Activated CD4-positive, alpha-beta T cell treated with anti-CD3 and anti-CD28 coated beads for 24 hours (primary cell): Measurements from ENCODE around the gene BIRC7.
A peak's percentile ranks its signal among the peaks of the same experiment; 100 is the strongest.
"Not testable (repeated sequence)": the region's sequence is repeated elsewhere in the genome, so short reads cannot be mapped to it uniquely, and the experiment has no call there.

ENCODE experiments used
- DNase-seq, 2 donors: peaks; one replicate each; pipeline ENCODE4 v3.0.0-alpha.2; 2020; ENCODE audit warnings: low read depth in 2 of 2

Gene BIRC7

DNA sequence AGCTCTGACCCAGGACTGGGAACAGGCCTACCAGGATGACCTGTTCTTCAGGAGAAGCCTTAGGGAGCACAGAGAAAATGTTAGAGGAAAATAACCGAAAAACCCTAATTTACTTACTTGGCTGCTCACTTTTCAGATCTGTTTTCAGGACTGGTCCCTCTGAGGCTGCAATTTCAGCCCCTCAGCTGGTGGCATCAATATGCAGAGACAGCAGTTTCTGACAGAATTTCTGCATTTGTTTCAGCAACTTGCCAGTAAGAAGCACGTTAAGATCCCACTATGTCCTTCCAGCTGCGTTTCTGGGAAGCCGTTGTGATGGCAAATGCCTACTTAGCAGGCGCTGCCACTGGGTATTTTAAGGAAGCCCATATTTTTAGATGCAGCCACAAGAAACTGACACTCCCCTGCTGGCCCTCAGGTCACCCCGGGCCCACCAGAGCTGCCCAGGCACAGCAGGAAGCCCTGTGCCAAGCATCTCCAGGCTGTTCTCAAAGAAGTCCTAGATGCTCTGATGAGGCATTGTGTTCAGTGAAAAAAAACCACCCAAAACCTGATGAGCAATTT is 27.3 kb upstream of the BIRC7 start:
- no peak for DNase-seq

DNA sequence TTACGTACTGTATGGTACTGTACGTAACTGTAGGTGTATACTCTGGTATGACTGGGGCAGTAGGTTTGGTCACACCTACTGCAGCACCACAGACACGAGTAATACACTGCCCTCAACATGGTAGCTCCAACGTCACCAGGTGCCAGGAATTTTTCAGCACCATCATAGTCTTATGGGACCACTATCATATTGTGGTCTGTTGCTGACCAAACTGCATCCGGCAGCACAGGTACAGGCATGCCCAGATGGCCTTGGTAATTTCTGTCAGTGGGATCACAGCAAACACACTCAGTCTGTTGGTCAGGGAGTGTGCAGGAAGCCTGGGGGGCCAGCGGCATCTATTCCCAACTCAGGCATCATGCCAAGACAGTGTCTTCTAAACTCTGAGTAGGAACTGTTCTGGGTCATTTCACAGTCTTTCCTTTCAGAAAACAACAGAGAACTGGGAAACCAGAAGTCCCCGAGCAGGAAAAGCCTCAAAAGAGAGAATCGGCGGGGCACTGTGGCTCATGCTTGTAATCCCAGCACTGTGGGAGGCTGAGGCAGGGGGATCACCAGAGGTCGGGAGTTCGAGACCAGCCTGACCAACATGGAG is 25.6 kb upstream of the BIRC7 start:
- DNase-seq: no peak

DNA sequence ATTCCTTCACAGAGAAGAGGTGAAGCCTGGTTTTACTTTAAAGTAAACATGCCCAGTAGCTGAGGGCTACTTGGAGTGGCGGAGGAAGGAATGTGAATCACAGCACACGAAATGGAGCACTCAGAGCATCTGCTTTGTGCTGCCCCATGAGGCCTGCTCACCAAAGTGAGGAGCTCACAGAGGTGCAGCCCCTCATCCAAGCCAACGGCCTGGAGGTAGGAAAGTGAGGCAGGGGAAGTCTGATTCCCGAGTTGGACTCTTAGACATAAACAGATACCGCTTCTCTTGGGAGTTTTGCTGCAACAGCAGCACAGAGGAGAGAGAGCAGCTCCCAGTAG is 23.3 kb upstream of the BIRC7 start:
- no peak for DNase-seq

DNA sequence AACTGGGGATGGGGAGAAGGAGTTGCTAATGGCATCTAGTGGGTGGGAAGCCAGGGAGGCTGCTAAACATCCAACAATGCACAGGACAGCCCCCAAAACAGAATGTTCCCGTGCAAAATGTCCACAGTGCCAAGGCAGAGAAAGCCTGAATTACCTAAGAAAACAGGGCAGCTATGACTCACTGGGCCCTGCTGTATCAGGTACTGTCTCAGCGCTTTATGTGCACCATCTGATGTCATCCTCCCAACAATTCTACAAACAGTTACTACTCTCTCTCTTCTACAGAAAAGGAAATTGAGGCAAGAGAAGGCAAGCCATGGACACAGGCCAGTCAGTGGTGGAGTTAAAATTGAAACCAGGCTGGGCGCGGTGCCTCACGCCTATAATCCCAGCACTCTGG is 22.9 kb upstream of the BIRC7 start:
- no peak for DNase-seq

DNA sequence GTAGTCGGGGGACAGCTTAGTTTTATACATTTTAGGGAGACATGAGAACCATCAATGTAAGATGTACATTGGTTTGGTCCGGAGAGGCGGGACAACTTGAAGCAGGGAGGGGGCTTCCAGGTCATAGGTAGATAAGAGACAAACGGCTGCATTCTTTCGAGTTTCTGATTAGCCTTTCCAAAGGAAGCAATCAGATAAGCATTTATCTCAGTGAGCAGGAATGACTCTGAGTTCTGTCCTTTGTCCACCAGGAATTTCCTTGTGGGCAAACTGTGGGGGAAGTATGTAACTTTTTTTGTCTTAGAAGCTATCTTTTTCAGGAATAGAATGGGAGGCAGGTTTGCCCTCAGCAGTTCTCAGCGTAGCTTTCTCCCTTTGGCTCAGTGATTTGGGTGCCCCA is 21.2 kb upstream of the BIRC7 start:
- no peak for DNase-seq

DNA sequence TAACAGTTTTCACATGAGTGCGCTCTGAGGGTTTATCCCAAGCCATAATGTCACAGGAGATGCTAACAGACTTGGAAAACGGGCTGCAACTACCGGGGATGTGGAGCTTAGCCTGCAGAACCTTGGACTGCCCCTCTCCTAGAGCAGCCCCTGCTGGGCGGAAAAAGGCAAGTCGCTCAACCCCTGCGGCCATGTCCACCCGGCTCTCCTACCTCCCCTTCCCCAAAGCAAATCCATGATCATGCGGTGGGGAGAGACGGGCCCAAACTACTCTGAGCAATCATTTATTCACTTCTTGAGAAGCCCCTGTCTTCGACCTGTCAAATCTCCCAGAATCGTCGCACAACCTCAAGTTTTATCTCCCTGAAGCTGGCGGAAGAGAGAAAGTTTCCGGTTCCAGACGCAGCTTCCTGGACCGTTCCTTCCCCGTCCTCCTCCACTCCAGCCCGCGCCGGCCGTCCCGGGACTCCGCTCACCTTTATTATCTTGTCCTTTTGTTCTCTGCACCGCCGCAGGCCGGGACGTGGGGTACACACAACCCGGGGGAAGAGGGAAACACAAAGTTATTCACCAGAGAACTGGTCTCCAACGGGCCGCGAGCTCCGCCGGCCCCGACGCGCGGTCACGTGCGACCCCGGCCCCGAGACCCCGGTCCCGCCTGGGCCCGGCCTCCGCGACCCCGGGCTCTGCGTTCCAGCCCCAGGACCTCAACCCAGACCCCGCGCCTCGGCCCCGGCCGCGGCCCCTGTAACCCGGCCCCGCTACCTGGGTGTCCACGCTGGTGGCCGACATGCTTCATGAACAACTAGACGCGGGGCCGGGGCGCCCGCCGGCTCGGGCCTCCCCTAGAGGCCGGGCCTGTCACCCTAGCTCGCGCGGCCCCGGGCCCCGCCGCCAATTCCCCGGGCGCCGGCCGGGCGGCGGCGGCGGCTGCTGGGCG is 20.3 kb upstream of the BIRC7 start:
- DNase-seq: no peak

DNA sequence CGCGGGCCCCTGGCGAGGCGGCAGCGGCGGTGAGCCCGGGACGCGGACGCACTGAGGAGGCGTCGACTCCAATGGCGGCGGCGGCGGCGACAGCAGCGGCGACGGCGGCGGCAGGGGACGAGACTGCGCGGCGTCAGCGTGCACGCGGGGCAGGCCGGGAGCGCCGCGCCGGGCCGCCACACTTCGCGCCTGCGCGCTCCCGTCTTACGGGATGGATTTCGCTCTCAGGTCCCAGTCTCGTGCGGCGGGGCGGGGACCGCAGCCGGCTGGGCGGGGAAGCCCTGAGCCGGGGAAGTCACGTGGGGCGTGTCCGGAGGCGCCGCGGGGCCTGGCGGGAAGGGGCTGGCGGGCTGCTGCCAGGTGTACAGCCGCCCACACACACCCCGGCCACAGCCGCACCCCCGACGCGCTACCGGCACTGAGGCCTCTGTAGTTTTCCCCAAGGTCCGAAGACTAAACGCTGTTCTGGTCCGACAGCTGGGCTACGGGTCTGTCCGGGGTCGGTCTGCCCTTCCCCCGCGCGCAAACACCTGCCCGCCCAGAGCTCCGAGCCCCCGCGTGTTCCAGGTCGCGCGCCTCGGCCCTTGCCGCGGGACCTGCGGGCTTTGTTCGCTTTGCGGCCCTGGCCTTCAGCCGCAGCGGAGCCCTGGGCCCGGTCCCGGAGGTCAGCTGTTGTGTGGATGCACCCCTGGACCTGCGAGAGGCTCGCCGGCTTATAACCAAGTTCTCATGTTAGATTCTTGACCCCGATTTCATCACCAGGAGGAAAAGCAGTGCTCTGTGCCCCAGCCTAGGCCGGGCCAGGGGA is 19.5 kb upstream of the BIRC7 start, which contains the start of gene YTHDF1:
YTHDF1 (minus strand) TSS at position 91 of the 808 bp plus-strand sequence. CDS start 239 bp downstream, outside the sequence.
- DNase-seq: peak; percentile 92

DNA sequence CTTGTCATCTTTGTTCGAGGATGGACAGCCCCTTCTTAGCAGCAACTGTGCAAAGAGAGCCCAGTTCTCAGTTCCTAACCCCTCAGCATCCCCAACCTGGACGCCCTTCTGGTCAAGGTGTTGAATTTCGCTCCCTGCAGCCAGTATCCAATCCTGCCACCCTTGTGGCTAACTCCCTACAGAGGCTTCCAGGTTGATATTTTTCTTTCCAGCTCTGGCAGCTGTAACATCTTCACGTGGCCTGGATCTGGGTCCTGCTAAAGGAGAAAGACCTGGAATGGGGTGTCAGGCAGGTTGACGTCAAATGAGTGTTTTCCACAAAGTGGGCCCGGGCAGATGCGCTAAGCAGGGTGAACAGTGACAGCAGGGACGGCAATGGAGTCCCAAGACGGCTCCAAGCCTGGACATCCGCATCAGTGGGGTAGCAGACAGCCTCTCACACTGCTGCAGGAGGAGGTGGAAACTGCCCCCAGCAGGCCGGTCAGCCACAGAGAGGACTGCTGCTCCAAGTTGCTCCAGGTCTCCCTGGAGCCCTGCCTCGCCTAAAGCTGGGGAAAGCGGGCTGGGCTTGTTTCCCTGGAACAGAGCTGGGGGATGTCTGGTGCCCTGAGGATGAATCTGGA is 18.7 kb upstream of the BIRC7 start:
- no peak for DNase-seq

DNA sequence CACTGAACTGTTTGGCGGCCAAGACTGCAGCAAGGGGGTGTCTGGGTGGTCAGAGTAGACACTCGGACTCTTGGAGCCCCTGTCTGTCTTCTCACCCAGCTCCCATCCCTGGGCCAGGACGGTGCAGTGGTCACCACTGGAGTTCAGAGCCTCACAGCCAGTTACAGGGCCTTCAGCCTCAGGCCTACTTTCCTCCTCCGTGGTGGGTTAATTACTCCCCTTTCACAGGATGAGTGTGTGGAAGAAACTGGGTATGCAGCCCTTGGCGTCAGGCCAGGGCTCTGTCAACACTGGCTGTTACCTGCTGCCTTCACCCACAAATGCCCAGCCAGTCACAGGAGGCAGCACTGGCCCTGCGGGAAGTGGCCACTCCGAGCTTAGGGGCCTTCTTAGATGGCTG is 18.0 kb upstream of the BIRC7 start:
- DNase-seq: no peak

DNA sequence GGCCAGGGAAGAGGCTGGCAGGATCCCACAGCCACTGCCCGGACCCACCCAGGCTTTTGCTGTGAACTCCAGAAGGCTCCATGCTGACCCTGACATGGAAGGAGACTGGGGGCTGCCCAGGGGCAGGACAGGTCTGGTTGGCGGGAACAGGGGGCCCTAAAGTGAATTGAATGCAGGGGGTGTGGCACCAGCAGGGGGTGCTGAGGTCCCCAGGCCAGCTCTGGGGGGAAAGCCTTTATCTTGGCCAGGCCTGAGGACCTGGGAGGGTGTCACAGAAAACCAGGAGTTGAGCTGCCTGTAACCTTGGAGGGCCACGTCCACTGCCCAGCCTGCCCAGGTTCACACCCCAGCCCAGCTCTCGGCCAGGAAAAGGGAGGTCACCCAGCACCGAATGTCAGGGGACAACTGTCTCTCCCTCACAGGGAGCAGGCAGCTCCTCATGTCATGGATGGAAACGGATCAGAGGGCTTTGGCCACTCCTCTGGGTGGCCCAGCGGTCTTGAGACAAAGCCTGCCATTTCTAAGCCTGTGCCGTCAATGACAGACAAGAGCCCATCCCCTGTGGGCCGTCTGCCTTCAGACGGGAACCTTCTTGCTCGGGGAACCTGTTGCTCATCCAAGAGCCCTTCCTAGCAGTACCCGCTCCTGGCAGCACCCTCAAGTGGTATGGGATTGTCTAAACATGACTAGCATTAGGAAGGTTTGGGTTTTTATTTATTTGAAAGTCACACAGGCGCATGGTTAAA is 16.8 kb upstream of the BIRC7 start:
- no peak for DNase-seq

DNA sequence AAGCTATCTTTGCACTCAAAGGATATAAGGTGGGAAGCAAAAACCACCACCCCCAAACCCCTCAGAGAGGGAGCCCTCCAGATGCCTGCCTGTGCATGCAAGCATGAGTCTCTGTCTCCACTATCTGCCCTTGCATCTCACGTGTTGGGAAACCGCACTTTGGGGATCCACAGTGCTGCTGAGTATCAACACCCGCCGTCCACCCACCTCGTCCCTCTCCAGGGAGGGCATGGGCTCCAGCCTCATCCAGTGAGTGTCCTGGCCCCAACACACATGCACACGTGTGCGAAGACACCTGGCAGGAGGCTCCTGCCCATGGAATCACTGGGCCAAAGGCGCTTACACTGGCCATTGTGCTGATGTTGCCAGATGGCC is 16.3 kb upstream of the BIRC7 start:
- DNase-seq: no peak

DNA sequence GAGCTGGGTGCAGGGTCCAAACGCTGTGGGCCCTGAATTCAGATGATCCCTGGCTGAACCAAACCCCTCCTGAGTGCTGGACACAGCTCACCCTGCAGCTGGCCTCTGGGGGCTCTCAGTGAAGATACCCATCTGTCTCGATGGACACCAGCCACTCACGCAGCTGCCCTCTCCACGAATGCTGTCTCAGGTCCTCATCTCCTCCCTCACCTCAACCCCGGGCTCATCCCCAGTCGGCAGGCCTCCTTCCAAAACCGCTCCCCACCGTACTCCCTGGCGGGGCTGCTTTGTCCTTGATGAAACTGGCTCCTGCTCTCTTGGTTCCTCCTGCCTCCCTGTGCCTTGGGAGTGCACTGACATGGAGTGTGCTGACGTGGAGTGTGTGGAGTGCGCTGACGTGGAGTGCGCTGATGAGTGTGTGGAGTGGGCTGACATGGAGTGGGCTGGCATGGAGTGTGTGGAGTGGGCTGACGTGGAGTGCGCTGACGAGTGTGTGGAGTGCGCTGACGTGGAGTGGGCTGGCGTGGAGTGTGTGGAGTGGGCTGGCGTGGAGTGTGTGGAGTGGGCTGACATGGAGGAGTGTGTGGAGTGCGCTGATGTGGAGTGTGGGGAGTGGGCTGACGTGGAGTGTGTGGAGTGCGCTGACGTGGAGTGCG is 15.7 kb upstream of the BIRC7 start:
- DNase-seq: no peak

DNA sequence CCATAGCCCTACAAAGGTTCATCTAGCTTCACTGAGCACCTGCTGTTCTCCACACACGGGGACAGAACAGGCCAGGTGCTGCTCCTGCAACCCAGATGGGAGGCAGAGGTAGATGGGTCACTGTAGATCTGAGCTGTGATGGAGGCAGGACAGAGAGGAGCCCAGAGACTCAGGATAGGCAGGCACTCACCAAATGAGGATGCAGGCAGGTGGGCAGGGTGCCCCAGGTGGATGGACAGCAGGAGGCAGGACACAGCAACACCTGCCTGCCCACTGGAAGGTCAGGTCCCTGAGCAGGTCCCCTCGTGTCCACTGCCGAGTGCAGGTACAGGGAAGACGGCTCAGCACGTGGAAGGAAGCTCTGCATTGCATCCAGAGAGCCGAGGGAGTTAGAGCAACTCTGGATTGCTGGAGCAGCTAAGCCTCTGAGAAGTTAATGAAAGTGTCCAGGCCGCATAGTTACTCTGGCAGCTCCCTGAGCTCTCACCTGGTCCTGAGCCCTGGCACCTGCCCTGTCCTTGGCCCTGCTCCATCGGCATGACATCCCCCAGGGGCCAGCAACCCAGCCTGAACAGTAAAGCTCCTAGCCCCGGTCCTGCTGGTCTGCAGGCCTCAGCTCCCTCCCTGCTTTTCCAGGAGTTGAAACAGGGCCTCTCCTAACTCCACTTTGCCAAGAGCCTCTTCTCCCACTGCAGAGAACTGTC is 14.9 kb upstream of the BIRC7 start:
- no peak for DNase-seq

DNA sequence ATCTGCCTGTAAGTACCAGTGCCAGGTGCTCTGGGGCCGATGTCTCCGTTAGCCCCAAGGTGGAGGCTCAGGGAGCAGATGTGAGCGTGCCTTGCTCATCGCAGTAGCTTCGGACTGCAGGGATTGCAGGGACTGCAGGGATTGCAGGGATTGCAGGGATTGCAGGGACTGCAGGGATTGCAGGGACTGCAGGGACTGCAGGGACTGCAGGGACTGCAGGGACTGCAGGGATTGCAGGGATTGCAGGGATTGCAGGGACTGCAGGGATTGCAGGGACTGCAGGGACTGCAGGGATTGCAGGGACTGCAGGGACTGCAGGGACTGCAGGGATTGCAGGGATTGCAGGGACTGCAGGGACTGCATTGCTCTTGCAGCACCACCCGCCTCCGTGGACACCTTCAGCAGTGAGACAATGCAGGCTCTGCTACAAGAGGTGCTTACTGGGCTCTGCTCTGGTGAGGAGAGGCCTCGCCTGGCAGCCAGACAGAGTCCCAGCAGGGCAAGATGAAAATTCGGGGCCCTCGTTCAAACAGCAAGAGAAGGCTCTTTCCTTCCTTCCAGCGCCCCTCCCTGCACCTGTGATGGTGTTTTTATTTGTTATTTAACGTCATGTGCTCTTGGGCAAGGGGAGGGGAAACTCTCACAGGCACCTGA is 14.2 kb upstream of the BIRC7 start:
- not testable (repeated sequence) for DNase-seq

DNA sequence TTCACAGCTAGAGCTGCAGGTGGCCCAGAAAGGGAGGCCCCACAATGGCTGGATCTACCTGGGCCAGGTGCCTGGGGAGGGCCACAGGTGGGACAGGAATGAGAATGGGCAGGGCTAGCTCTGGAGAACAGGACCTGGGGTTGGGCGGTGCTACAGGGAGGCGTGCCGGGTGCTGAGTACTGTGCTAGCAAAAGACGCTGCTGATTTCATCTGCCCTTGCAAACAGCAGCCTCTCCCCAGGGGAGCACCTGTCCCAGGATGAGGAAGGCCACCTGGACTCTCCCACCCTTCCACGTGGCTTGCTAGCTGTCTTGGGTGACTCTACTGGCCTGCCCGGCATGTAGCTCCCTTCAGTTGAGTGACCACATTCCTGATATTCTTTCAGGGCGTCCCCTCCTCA is 13.2 kb upstream of the BIRC7 start:
- no peak for DNase-seq

DNA sequence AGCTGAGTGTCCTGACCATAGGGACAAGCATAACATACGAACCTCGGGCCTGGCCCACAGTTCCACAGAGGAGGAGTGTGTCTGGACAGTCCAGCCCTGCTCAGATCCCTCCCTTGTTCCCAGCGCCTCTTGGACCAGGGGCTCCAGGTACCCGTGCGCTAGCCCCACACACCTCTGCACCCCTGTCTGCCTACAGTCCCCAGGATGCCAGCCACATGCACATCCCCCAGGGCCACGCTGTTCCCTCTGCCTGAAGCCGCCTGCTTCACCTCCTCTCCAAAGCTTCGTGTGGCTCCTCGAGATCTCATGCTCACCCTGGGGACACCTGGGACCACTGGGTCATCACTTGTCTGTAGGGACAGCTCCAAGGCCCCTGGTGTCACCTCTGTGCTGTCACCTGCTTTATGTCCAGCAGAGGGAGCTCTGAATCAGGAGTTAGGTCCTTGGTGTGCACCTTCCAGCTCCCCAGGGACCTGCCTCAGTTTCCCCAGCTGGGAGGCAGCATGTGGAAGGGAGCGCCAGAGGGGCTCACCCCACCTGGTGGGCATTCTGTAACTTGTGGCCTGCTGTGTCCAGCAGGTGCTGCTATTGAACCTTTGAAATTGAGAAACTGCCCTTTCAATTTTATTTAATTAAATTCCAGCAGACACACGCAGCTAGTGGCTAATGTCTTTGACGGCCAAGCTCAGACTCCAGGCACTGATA is 12.4 kb upstream of the BIRC7 start:
- no peak for DNase-seq

DNA sequence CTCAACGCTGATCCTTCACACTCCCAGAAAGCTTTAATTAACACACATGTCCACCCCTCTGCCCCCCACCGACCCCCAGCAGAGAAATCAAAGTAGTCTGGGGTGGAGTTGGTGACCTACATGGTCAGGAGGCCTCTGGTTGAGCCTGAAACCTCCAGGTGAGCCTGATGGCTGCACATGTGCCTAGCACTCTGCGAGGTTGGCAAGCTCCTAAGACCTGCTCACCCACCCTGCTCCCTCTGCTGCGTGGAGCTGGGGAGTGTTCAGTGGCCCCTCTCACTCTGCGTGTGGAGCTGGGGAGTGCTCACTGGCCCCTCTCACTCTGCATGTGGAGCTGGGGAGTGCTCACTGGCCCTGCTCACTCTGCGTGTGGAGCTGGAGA is 11.9 kb upstream of the BIRC7 start:
- DNase-seq: no peak

DNA sequence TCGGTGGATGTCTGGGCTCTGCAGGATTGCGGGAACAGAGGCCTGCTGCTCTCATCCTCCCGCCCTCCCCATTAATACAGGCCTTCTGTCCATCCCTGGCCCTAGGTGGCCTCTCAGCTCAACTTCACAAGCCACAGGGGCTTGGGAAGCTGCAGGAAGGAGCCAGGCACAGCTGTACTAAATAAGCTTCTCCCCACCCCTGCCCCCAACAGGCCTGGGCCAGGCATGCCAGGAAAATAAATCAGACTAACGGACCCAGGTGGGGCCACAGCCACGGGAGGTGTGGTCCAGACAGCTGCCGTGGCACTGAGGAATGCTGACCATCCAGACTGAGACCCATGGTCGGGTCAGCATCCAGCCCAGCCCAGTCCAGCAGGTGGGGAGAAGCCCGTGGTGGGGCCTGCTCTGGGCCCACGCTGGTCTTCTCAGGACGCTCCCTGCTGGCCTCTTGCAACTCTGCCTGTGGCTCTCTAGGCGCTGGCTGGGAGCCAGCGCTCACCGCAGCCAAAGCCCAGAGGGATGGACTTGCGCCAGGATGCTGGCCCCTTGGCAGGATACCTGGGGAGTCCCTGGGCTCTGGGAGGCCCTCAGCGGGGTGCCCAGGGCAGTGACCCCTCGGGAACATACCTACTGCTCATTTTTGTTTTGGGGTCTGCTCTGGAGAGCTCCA is 11.2 kb upstream of the BIRC7 start:
- DNase-seq: no peak
